NCI-H2227 (cell line): ENCODE results near the gene MTMR12.
A peak's percentile ranks its signal among the peaks of the same experiment; 100 is the strongest.
"Not testable (repeated sequence)": the region's sequence is repeated elsewhere in the genome, so short reads cannot be mapped to it uniquely, and the experiment has no call there.

Experiments
- DNase-seq: peaks from one replicate; lab custom pipeline; 2025; ENCODE audit not compliant: unreplicated experiment; lab: John Stamatoyannopoulos, UW

Gene MTMR12

GRCh38 chr5:32233696-32234447 lies 78.9 kb downstream of the MTMR12 start:
- no peak for DNase-seq

- DNase-seq = no peak
Measured at GRCh38 chr5:32233220-32233695, 79.5 kb downstream of the MTMR12 start.

GRCh38 chr5:32232441-32233219 lies 80.1 kb downstream of the MTMR12 start:
- DNase-seq = peak; percentile 76

- DNase-seq = no peak
Measured at GRCh38 chr5:32231929-32232328, 80.8 kb downstream of the MTMR12 start.

GRCh38 chr5:32231241-32231640 lies 81.5 kb downstream of the MTMR12 start:
- DNase-seq = no peak

- DNase-seq = no peak
Measured at GRCh38 chr5:32230356-32231099, 82.2 kb downstream of the MTMR12 start.

- DNase-seq = no peak
Measured at GRCh38 chr5:32229586-32229985, 83.2 kb downstream of the MTMR12 start.

GRCh38 chr5:32228816-32229215 lies 83.9 kb downstream of the MTMR12 start:
- no peak for DNase-seq

GRCh38 chr5:32225445-32225844 lies 87.3 kb downstream of the MTMR12 start:
- no peak for DNase-seq

GRCh38 chr5:32223972-32224609 lies 88.6 kb downstream of the MTMR12 start:
- DNase-seq = no peak

- no peak for DNase-seq
Measured at GRCh38 chr5:32222723-32223470, 89.8 kb downstream of the MTMR12 start.

GRCh38 chr5:32217886-32218396 lies 94.8 kb downstream of the MTMR12 start:
- DNase-seq = peak; percentile 27

GRCh38 chr5:32214344-32214743 lies 98.4 kb downstream of the MTMR12 start:
- not testable (repeated sequence) for DNase-seq

GRCh38 chr5:32210151-32210550 lies 102.6 kb downstream of the MTMR12 start:
- DNase-seq = no peak

- not testable (repeated sequence) for DNase-seq
Measured at GRCh38 chr5:32208837-32209236, 103.9 kb downstream of the MTMR12 start.

GRCh38 chr5:32207355-32207634 lies 105.4 kb downstream of the MTMR12 start:
- no peak for DNase-seq

GRCh38 chr5:32206509-32207354 lies 106.0 kb downstream of the MTMR12 start:
- DNase-seq = no peak

- no peak for DNase-seq
Measured at GRCh38 chr5:32206053-32206452, 106.7 kb downstream of the MTMR12 start.

- DNase-seq = no peak
Measured at GRCh38 chr5:32202394-32202793, 110.3 kb downstream of the MTMR12 start.
